NOMO-1 treated with dmso at 0.1 percent for 144 hours (cell line): Measurements from ENCODE around the gene RBMS2.

Experiments
- DNase-seq: peaks from one replicate; lab custom pipeline; 2025; ENCODE audit not compliant: unreplicated experiment; lab: John Stamatoyannopoulos, UW

The RBMS2 gene

GRCh38 chr12:56578983-56579546, 57.4 kb downstream of the RBMS2 start:
- no peak for DNase-seq

- DNase-seq: no peak
These were observed 60.0 kb downstream of the RBMS2 start for GRCh38 chr12:56581418-56582145.

- DNase-seq: no peak
These were observed 63.5 kb downstream of the RBMS2 start for GRCh38 chr12:56585098-56585497.

- no peak for DNase-seq
These were observed 68.2 kb downstream of the RBMS2 start for GRCh38 chr12:56589783-56590182.

GRCh38 chr12:56590237-56590830, 68.7 kb downstream of the RBMS2 start:
- peak; percentile 42 for DNase-seq

GRCh38 chr12:56591126-56591525, 69.5 kb downstream of the RBMS2 start:
- DNase-seq: no peak

- DNase-seq: no peak
These were observed 70.3 kb downstream of the RBMS2 start for GRCh38 chr12:56591961-56592360.

GRCh38 chr12:56593909-56594621, 72.4 kb downstream of the RBMS2 start:
- DNase-seq: no peak

GRCh38 chr12:56596815-56597214, 75.2 kb downstream of the RBMS2 start:
- DNase-seq: no peak

- DNase-seq: no peak
These were observed 77.4 kb downstream of the RBMS2 start for GRCh38 chr12:56599041-56599440.

GRCh38 chr12:56599797-56600196, 78.2 kb downstream of the RBMS2 start:
- DNase-seq: no peak

GRCh38 chr12:56600753-56601152, 79.1 kb downstream of the RBMS2 start:
- DNase-seq: no peak

- DNase-seq: no peak
These were observed 79.9 kb downstream of the RBMS2 start for GRCh38 chr12:56601503-56601902.

GRCh38 chr12:56602239-56602638, 80.6 kb downstream of the RBMS2 start:
- no peak for DNase-seq

- no peak for DNase-seq
These were observed 82.7 kb downstream of the RBMS2 start for GRCh38 chr12:56604355-56604754.

GRCh38 chr12:56614627-56615026, 93.0 kb downstream of the RBMS2 start:
- no peak for DNase-seq

GRCh38 chr12:56616244-56616643, 94.6 kb downstream of the RBMS2 start:
- DNase-seq: no peak

- no peak for DNase-seq
These were observed 95.3 kb downstream of the RBMS2 start for GRCh38 chr12:56616925-56617324.

- DNase-seq: no peak
These were observed 100.9 kb downstream of the RBMS2 start for GRCh38 chr12:56622535-56622934.

GRCh38 chr12:56626701-56627100, 105.1 kb downstream of the RBMS2 start:
- no peak for DNase-seq

GRCh38 chr12:56628671-56629458, 107.2 kb downstream of the RBMS2 start:
- DNase-seq: no peak
